GM12878 (cell line): ENCODE measurements around the gene DYNLT4. TPM values are rescaled to one million over a fixed set of nuclear protein-coding genes. Genes with fewer than 3 reads are reported as not detected.

ENCODE experiments used
- ATAC-seq: fragments of 200-7000 bp; cut with Tn5 transposase; 3 replicates; pipeline ENCODE4 v1.9.1; 2020; ENCODE audit warnings: mild to moderate bottlenecking, moderate library complexity
- BruUV-seq: library from RNA; stranded (reverse); fragments of 400-500 nt; replicated peaks from 2 replicates; lab custom pipeline; 2021; lab: Mats Ljungman, UMichigan
- CTCF ChIA-PET: fragments of 300-600 bp; sonication (Branson Sonifier 250); formaldehyde crosslinking; extraction: SDS; loops from one replicate; lab custom pipeline; 2021; ENCODE audit warnings: inconsistent platforms; lab: Yijun Ruan, JAX
- POLR2A ChIA-PET: fragments of 350-600 bp; formaldehyde crosslinking; extraction: SDS; loops from one replicate; lab custom pipeline; 2021; ENCODE audit warnings: inconsistent platforms; lab: Charles Lee
- RAD21 ChIA-PET: fragments of 300-600 bp; sonication (Branson Sonifier 250); formaldehyde crosslinking; loops from one replicate; lab custom pipeline; 2023; ENCODE audit warnings: antibody characterized with exemption; ENCODE audit not compliant: unreplicated experiment; lab: Charles Lee
- SMC1A ChIA-PET: fragments of 300-600 bp; sonication (Branson Sonifier 250); formaldehyde crosslinking; loops from one replicate; lab custom pipeline; 2023; ENCODE audit not compliant: unreplicated experiment, uncharacterized antibody; lab: Charles Lee
- DNase-seq: peaks from one replicate; pipeline ENCODE4 v3.0.0-alpha.2; 2011; ENCODE audit warnings: low read depth, low spot score
- FAIRE-seq: peaks from 3 replicates; lab custom pipeline; 2011; peaks lifted over from hg19 to GRCh38; lab: Jason Lieb, UNC
- H2AFZ ChIP-seq: 2 replicates; pipeline ENCODE4 v1.6.0; 2011; ENCODE audit warnings: low read depth, low read length, control low read depth; ENCODE audit not compliant: control insufficient read depth
- H3K27ac ChIP-seq: 2 replicates; pipeline ENCODE4 v1.5.1; 2011; ENCODE audit warnings: control low read depth; ENCODE audit not compliant: control insufficient read depth, insufficient read depth
- H3K27me3 ChIP-seq, 2 experiments: replicated peaks in 1 of 2; 2 replicates each; pipeline versions ENCODE4 v1.6.0 to v1.6.1; 2011; ENCODE audit warnings: low read length in 1 of 2; ENCODE audit not compliant: control insufficient read depth in 2 of 2, insufficient read depth in 2 of 2
- H3K36me3 ChIP-seq, 2 experiments: 2 replicates each; pipeline ENCODE4 v1.5.1; 2011; ENCODE audit warnings: low read length in 1 of 2; ENCODE audit not compliant: control insufficient read depth in 2 of 2, insufficient read depth in 2 of 2
- H3K4me1 ChIP-seq: 2 replicates; pipeline ENCODE4 v1.6.1; 2011; ENCODE audit warnings: mild to moderate bottlenecking, low read length, moderate library complexity, mixed read lengths; ENCODE audit not compliant: control insufficient read depth, insufficient read depth
- H3K4me2 ChIP-seq: 2 replicates; pipeline ENCODE4 v1.6.0; 2011; ENCODE audit warnings: control low read depth; ENCODE audit not compliant: control insufficient read depth, insufficient read depth
- H3K4me3 ChIP-seq: fragments of 200-600 bp; sonication (generic); 2 replicates; pipeline ENCODE4 v1.5.1; 2016
- H3K79me2 ChIP-seq: 2 replicates; pipeline ENCODE4 v1.6.0; 2011; ENCODE audit warnings: low read length; ENCODE audit not compliant: control insufficient read depth, insufficient read depth
- H3K9ac ChIP-seq: 2 replicates; pipeline ENCODE4 v1.8.0; 2011; ENCODE audit warnings: low read length, control low read depth, mixed read lengths; ENCODE audit not compliant: control insufficient read depth, insufficient read depth
- H3K9me3 ChIP-seq: replicated peaks from 3 replicates; pipeline ENCODE4 v1.5.1; 2011; ENCODE audit warnings: mild to moderate bottlenecking, low read length; ENCODE audit not compliant: control insufficient read depth, insufficient read depth
- H4K20me1 ChIP-seq: 2 replicates; pipeline ENCODE4 v1.6.0; 2011; ENCODE audit not compliant: control insufficient read depth, insufficient read depth
- BCL11A ChIP-seq: IDR thresholded peaks from 2 replicates; pipeline ENCODE4 v1.6.1; 2011; ENCODE audit warnings: low read depth, low read length
- DPF2 ChIP-seq: fragments of 450-650 bp; IDR thresholded peaks from 2 replicates; pipeline ENCODE4 v1.6.1; 2017; ENCODE audit warnings: mild to moderate bottlenecking
- IRF4 ChIP-seq: IDR thresholded peaks from 2 replicates; pipeline ENCODE4 v1.6.1; 2011; ENCODE audit warnings: low read depth, low read length
- JUNB ChIP-seq: IDR thresholded peaks from 2 replicates; pipeline ENCODE4 v1.6.1; 2016; ENCODE audit warnings: antibody characterized with exemption, mild to moderate bottlenecking
- MAX ChIP-seq: IDR thresholded peaks from 2 replicates; pipeline ENCODE4 v1.6.1; 2012; ENCODE audit warnings: low read depth, low read length, improper control_type of control experiment
- NBN ChIP-seq: fragments of 450-650 bp; IDR thresholded peaks from 2 replicates; pipeline ENCODE4 v1.6.1; 2016
- NR2C2 ChIP-seq: IDR thresholded peaks from 2 replicates; pipeline ENCODE4 v1.6.1; 2011; ENCODE audit warnings: borderline replicate concordance, low read depth; ENCODE audit not compliant: control insufficient read depth, insufficient read length
- RBBP5 ChIP-seq: fragments of 200-600 bp; sonication (generic); conservative IDR thresholded peaks from 2 replicates; pipeline ENCODE4 v1.6.1; 2016
- SMARCA5 ChIP-seq: fragments of 450-650 bp; IDR thresholded peaks from 2 replicates; pipeline ENCODE4 v1.6.1; 2017; ENCODE audit warnings: mild to moderate bottlenecking
- SPI1 ChIP-seq: IDR thresholded peaks from 2 replicates; pipeline ENCODE4 v1.6.1; 2011; ENCODE audit warnings: low read depth, mild to moderate bottlenecking, low read length, moderate library complexity, borderline replicate concordance; ENCODE audit not compliant: insufficient read depth
- ZNF592 ChIP-seq: fragments of 450-650 bp; IDR thresholded peaks from 2 replicates; pipeline ENCODE4 v1.6.1; 2017; ENCODE audit warnings: mild to moderate bottlenecking, moderate library complexity
- WGBS: methylation state at CpG from one replicate; pipeline ENCODE4 v1.1.6; 2016; ENCODE audit warnings: low lambda C conversion rate; ENCODE audit not compliant: insufficient replicate concordance, insufficient coverage; ENCODE audit errors: missing lambda C conversion rate; 5-methylcytosine and 5-hydroxymethylcytosine counted together
- in situ Hi-C: fragments of 300-500 bp; cut with MboI; formaldehyde crosslinking; loops from 9 replicates; pipeline ENCODE4 v1.14.3; 2018; ENCODE audit warnings: mixed read lengths
- intact Hi-C: fragments of 100-400 bp; cut with micrococcal nuclease; formaldehyde crosslinking; loops from one replicate; pipeline ENCODE4 v1.14.2; 2022; ENCODE audit not compliant: unreplicated experiment
- polyA plus RNA-seq, 11 experiments: library from polyadenylated mRNA; depleted of rRNA in 4 of 11; unstranded in 6 of 11; stranded (reverse) in 5 of 11; fragments of >200 nt; fragmentation: Nextera tagmentation in 4 of 11; fragmentation: Illumina TruSeq in 1 of 11; extraction: Ambion mirVana in 4 of 11; extraction: Trizol in 1 of 11; gene quantifications; 1 replicate in 1 of 11; 2 replicates in 10 of 11; pipeline versions ENCODE4 v1.2.1 to v1.2.3, GENCODE V29; 2011 to 2016; ENCODE audit warnings: inconsistent platforms in 2 of 11, missing spikeins in 2 of 11, low read depth in 1 of 11
- total RNA-seq, 4 experiments: library from RNA; depleted of rRNA in 3 of 4; stranded (reverse); fragments of >200 nt in 3 of 4; fragmentation: Illumina TruSeq in 1 of 4; extraction: Trizol in 1 of 4; gene quantifications; 2 replicates each; pipeline versions ENCODE4 v1.2.1 to v1.2.3, GENCODE V29; 2013 to 2021
- TF ChIP-seq, protein P1 (sequence below): IDR thresholded peaks from 2 replicates; pipeline ENCODE4 v1.6.1; 2012; ENCODE audit warnings: low read length, inconsistent platforms

DYNLT4 gene
- total and polyA plus RNA-seq, 10 of the 15 experiments (the other 5 are each of a cell fraction or from before 2014, with no cell fraction given), result 0.23 to 0.28 TPM; not detected in 8

GRCh38 chr1:44849575-44850132 is 42.5 kb upstream of the DYNLT4 start:
- CTCF ChIA-PET, result interaction anchor here (1.8 kb wide), 1 partner anchor 14 kb away, joined by 15 read pairs; no protein-coding TSS in a partner anchor
- Histone ChIP-seq H2AFZ (no peak overlapping the region), H3K27ac (no peak overlapping the region), H4K20me1 (no peaks in the 10 kb centered on the region), H3K36me3 (no peaks in the 10 kb centered on the region; a peak in 1 of 4 replicates), H3K4me3 (no peak overlapping the region), H3K9ac (no peak overlapping the region), H3K27me3 (no peaks in the 10 kb centered on the region), H3K4me1 (peaks cover 3% of the 10 kb centered on the region; the same call in 1 of the 2 replicates), H3K9me3 (no peaks in the 10 kb centered on the region), H3K4me2 (no peak overlapping the region), H3K79me2 (no peaks in the 10 kb centered on the region)
- in situ Hi-C loops (no loop called here), intact Hi-C loops (no loop called here)
- 73% methylated on average over 2 of the region's 2 CpGs for WGBS
- SMC1A ChIA-PET, result interaction anchor here (1.3 kb wide), 1 partner anchor 14 kb away, joined by 3 read pairs; no protein-coding TSS in a partner anchor
- no peak for DNase-seq
- TF ChIP-seq SMARCA5 (no peak), ZNF592 (no peak), MAX (no peak), SPI1 (no peak), IRF4 (no peak), RBBP5 (no peak), NR2C2 (no peak), NBN (no peak), BCL11A (no peak), DPF2 (no peak), JUNB (no peak)
- TF ChIP-seq, protein P1, sequence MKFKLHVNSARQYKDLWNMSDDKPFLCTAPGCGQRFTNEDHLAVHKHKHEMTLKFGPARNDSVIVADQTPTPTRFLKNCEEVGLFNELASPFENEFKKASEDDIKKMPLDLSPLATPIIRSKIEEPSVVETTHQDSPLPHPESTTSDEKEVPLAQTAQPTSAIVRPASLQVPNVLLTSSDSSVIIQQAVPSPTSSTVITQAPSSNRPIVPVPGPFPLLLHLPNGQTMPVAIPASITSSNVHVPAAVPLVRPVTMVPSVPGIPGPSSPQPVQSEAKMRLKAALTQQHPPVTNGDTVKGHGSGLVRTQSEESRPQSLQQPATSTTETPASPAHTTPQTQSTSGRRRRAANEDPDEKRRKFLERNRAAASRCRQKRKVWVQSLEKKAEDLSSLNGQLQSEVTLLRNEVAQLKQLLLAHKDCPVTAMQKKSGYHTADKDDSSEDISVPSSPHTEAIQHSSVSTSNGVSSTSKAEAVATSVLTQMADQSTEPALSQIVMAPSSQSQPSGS, result no peak
- ATAC-seq, result no peak
- no TSS peak for BruUV-seq
- RAD21 ChIA-PET, result no interaction called here
- no peak for FAIRE-seq
- POLR2A ChIA-PET, result interaction anchor here (0.5 to 1.7 kb wide), 2 partner anchors 57 to 247 kb away, joined by 3 read pairs; no protein-coding TSS in a partner anchor
